GM21717 (cell line): Measurements from ENCODE around the gene TMEM135.
"Not testable (repeated sequence)": the region's sequence is repeated elsewhere in the genome, so short reads cannot be mapped to it uniquely, and the experiment has no call there.

Experiments
- ATAC-seq: cut with Tn5 transposase; IDR thresholded peaks from one replicate; pipeline ENCODE4 v1.9.1; 2021; ENCODE audit warnings: mild to moderate bottlenecking, moderate library complexity; ENCODE audit not compliant: unreplicated experiment

Gene TMEM135

GRCh38 chr11:87020336-87020735, 17.4 kb upstream of the TMEM135 start:
- ATAC-seq, result no peak

- no peak for ATAC-seq
Observed at GRCh38 chr11:87020764-87021365, 16.9 kb upstream of the TMEM135 start.

- ATAC-seq, result peak; percentile 83
Observed at GRCh38 chr11:87022254-87022653, 15.5 kb upstream of the TMEM135 start.

GRCh38 chr11:87022738-87023137, 15.0 kb upstream of the TMEM135 start:
- ATAC-seq, result no peak

GRCh38 chr11:87026415-87026814, 11.3 kb upstream of the TMEM135 start:
- ATAC-seq, result not testable (repeated sequence)

GRCh38 chr11:87030458-87031054, 7.2 kb upstream of the TMEM135 start:
- no peak for ATAC-seq

GRCh38 chr11:87031433-87032170, 6.1 kb upstream of the TMEM135 start:
- ATAC-seq, result no peak

- ATAC-seq, result no peak
Observed at GRCh38 chr11:87033561-87033960, 4.2 kb upstream of the TMEM135 start.

GRCh38 chr11:87035976-87036583, 1.7 kb upstream of the TMEM135 start:
- no peak for ATAC-seq

- ATAC-seq, result peak; percentile 2
Observed at GRCh38 chr11:87036756-87037449, 831 bp upstream of the TMEM135 start.

- no peak for ATAC-seq
Observed at GRCh38 chr11:87038235-87038977, 672 bp downstream of the TMEM135 start.

- no peak for ATAC-seq
Observed at GRCh38 chr11:87039371-87039770, 1.6 kb downstream of the TMEM135 start.

GRCh38 chr11:87043894-87044293, 6.2 kb downstream of the TMEM135 start:
- ATAC-seq, result no peak

- ATAC-seq, result no peak
Observed at GRCh38 chr11:87046824-87047223, 9.1 kb downstream of the TMEM135 start.

GRCh38 chr11:87056091-87056490, 18.4 kb downstream of the TMEM135 start:
- no peak for ATAC-seq

- ATAC-seq, result no peak
Observed at GRCh38 chr11:87057749-87058148, 20.0 kb downstream of the TMEM135 start.

- no peak for ATAC-seq
Observed at GRCh38 chr11:87059596-87060390, 22.1 kb downstream of the TMEM135 start.

- no peak for ATAC-seq
Observed at GRCh38 chr11:87061766-87062165, 24.0 kb downstream of the TMEM135 start.

- no peak for ATAC-seq
Observed at GRCh38 chr11:87063982-87064381, 26.2 kb downstream of the TMEM135 start.

GRCh38 chr11:87072787-87073186, 35.1 kb downstream of the TMEM135 start:
- no peak for ATAC-seq
